COLO668 (cell line): ENCODE measurements around the gene CCDC85C.
A peak's percentile ranks its signal among the peaks of the same experiment; 100 is the strongest.

Experiments used
- DNase-seq: peaks from one replicate; lab custom pipeline; 2025; ENCODE audit not compliant: unreplicated experiment; lab: John Stamatoyannopoulos, UW

The CCDC85C gene

GRCh38 chr14:99560922-99561683 lies 42.9 kb downstream of the CCDC85C start:
- DNase-seq, result peak; percentile 81

GRCh38 chr14:99560403-99560802 lies 43.6 kb downstream of the CCDC85C start:
- DNase-seq, result no peak

GRCh38 chr14:99559286-99559990 lies 44.6 kb downstream of the CCDC85C start:
- no peak for DNase-seq

DNA sequence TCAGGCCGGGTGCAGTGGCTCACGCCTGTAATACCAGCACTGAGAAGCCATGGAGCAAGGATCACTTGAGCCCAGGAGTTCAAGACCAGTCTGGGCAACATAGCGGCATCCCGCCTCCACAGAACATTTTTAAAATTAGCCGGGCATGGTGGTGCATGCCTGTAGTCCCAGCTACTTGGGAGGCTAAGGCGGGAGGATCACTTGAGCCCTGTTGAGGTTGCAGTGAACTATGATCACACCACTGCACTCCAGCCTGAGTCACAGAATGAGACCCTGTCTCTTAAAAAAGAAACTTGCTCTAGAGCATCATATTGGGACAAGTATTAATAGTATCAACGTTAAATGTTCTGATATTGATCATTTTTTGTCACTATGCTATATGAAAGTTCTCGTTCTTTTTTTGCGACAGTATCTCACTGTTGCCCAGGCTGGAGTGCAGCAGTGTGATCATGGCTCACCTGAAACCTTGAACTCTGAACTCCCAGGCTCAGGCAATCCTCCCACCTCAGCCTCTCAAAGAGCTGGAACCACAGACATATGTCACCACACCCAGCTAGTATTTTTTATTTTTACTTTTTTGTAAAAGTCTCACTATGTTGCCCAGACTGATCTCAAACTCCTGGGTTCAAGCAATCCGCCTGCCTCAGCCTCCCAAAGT lies 47.7 kb downstream of the CCDC85C start:
- no peak for DNase-seq

DNA sequence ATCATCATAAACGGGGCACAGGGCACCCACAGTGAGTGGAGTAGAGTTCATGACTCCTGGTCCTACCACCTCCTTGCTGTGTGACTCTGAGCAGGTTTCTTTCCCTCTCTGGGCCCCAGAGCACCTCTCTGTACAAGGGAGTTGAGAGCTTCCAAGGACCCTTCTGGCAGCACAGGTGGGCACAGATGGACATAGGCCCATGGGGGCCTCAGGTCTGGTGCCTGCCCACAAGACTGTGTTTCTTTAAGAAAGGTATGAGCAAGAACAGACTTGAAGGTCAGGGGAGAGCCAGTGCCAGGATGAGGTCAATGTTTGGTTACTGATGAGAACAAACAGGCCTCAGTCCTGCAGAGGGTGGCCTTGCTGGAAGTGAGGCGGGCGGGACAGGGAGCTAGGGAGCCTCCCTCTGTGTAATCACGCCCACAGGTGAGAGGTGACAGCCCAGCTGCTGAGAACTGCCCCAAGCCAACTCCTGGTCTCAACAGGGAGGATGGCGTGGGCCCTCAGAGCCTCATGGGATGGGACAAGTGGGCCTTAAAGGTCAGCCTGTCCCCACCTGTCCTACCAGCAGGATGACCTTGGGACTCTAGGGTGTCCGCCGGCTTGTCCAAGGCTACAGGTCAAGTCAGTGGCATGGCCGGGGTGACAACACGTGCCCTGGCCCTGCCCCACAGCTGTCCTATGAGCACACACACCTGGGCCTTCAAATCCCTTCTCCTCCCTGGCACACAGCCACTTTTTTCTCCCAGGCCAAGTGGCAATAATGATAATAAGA lies 49.1 kb downstream of the CCDC85C start:
- peak; percentile 38 for DNase-seq

DNA sequence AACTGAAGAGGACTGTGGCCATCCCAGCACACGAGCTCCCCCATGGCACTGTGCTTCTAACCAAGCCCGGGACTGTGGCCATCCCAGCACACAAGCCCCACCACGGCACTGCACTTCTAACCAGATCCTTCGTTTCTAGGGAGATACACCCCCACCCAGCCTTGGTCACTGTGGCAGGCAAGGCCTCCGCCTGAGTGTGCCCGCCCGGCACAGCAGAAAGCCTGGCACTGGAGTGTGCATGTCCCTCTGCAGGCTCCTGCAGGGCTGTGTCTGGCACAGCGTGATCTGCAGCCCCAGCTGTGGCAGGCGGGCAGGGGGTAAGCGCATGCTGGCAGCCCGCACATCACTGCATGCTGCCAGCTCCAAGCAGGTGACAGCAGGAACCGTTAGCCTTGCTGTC lies 49.8 kb downstream of the CCDC85C start:
- DNase-seq, result no peak

DNA sequence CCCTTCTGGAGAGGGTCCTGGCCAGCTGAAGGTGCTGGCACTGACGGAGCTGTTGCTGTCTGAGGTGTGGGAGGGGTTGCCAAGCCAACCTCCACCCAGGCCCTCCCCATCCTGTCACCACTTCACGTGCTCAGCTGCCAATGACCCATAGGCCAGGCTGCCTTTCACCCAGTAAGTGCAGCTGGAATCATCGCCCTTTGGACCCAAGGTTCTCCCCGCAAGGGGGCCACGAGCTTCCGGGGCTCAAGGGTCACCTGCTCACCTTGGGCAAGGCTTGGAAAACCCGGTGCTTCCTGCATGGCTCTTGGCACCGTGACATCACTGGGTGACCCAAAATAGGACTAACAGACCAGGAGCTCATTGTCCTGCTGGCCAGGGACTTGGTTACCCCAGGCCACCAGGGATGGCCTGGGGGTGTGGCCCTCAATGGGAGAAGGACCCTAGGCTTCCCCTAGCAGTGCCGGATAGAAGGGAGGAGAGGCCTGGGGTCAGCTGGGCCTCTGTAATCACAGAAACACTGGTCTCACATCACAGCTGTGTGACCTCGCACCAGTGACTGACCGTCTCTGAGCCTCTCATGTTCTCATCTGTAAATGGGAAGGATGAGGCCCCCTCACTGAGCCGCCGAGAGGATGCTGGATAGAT lies 51.3 kb downstream of the CCDC85C start:
- peak; percentile 90 for DNase-seq

DNA sequence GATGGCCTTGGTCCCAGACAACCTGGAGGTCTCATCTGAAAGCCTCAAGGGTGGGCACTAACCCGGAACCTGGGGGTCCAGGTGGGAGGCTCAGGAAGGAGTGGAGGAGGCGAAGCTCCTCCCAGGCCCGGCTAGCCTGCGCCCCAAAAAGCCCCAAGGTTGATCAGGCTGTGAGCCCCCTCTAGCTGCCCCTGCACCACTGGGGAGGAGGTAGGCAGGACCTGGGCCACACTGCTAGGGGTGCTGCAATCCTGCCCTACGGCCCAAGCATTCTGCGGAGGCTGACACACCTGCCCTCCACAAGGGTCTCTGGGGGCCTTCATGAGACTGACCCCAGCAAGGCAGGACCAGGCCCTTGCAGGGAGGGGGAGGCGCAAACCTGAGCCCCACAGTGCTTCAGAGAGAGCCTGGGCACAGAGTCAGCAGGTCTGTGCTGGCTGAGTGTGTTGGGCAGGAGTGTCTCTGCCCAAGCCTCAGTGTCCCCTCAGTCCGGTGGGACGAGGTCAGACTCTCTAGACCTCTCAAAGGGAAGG lies 51.9 kb downstream of the CCDC85C start:
- no peak for DNase-seq

GRCh38 chr14:99551034-99551922 lies 52.7 kb downstream of the CCDC85C start:
- peak; percentile 74 for DNase-seq

GRCh38 chr14:99550387-99550992 lies 53.5 kb downstream of the CCDC85C start:
- no peak for DNase-seq

GRCh38 chr14:99549684-99550083 lies 54.3 kb downstream of the CCDC85C start:
- DNase-seq, result peak; percentile 22

DNA sequence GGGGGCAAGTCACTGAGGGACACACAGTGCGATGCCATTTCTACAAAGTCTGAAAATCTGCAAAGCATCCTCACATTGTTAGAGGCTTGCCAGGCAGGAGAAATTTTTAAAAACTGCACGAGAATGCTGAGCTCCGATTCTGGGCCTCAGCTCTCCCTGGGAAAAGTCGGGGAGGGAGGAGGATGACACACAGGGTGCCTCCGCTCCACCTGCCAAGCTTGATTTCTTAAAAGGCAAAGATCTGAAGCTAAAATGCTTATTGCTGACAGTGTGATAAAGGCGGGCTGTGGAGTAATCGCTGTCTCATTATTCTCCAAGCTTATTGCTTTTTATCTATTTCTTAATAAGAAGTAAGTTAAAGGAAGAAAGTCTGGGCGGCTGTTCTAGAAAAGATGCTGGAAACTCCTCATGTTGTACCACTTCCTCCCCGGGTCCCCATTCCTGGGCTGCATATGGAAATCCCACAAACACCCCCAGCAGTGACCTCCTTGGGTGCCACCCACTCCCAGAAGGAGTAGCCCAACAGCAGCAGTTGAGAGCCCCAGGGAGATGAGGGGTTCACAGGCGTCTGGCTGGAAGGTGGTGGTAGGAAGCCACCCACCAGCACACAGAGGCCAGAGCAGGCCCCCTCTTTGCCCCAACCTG lies 55.0 kb downstream of the CCDC85C start:
- DNase-seq, result no peak

- DNase-seq, result no peak
These were observed 55.8 kb downstream of the CCDC85C start for GRCh38 chr14:99548255-99548654.

DNA sequence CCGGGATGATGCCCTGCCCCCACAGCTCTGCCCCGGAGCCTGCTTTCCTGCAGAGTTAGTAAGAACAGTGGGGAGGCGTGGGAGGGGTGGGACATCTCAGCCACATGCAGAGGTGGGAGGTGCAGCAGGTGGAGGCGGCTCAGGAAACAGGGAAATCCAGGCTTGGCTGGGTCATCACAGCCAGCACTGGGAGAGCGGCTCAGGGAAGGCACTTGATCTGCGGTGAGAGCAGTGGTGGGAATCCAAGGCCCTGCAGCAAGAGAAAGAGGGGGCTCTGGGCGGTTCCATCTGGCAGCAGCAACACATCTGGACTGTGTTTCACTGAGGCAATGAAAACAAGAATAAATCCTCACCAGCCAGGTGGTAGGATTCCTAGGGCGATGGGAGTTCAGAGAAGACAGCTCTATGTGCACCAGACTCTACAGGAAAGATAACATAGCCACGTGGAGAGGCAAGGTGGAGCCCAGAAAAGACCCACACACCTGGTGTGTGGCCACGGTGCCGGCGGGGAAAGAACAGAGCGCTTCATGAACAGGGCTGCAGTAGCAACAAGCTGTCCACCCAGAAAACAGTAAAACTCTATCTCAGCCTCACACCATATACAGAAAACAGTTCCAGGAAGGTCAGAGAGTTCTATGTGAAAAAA lies 57.6 kb downstream of the CCDC85C start:
- no peak for DNase-seq

DNA sequence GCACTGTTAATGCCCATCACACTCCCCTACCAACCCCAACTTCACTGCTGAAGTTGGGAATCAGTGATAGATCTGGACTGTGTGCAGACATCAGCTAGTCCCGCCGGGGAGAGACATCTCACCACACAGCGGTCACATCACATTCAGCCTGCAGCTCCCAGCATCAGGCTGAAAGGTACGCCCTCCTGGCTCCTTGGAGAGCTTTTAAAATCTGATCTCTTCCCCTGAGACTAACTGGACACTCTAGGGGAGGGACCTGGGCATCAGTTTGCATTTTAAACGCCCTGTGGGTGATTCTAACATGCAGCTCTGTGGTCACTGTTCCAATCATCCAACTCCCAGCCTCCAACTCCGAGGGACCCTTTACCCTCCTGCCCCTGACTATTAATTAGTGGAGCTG lies 58.4 kb downstream of the CCDC85C start:
- DNase-seq, result no peak

- no peak for DNase-seq
These were observed 59.0 kb downstream of the CCDC85C start for GRCh38 chr14:99544991-99545390.

- no peak for DNase-seq
These were observed 60.0 kb downstream of the CCDC85C start for GRCh38 chr14:99543985-99544384.

DNA sequence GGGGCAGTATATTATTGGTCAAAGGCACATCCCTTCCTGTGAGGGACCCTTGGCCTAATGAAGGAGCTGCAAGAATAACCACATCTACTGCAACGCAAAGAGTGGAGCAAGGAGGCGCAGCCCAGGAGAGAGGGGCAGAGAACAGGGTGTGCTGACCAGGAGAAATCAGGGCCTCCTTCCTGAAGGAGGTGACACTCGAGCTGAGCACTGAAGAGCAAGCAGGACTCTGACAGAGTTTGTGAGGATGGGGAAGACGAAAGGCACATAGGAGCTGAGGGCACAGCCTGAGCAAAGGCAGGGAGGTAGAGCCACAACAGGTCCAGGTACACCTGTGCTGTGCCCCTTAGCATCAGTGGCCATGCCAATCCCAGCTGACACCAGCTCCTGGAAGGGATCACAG lies 60.6 kb downstream of the CCDC85C start:
- no peak for DNase-seq
